Stimulated activated CD4-positive, alpha-beta T cell treated with anti-CD3 and anti-CD28 coated beads, Interleukin-12 subunit alpha, Interleukin-12 subunit beta, amount 100 ng/mL, for 24 hours (primary cell): ENCODE measurements around the gene FNIP2.
"Not testable (repeated sequence)": the region's sequence is repeated elsewhere in the genome, so short reads cannot be mapped to it uniquely, and the experiment has no call there.

Source experiments
- DNase-seq, 2 experiments: peaks; one replicate each; pipeline ENCODE4 v3.0.0-alpha.2; 2020; ENCODE audit warnings: low read depth in 2 of 2

The FNIP2 gene

DNA sequence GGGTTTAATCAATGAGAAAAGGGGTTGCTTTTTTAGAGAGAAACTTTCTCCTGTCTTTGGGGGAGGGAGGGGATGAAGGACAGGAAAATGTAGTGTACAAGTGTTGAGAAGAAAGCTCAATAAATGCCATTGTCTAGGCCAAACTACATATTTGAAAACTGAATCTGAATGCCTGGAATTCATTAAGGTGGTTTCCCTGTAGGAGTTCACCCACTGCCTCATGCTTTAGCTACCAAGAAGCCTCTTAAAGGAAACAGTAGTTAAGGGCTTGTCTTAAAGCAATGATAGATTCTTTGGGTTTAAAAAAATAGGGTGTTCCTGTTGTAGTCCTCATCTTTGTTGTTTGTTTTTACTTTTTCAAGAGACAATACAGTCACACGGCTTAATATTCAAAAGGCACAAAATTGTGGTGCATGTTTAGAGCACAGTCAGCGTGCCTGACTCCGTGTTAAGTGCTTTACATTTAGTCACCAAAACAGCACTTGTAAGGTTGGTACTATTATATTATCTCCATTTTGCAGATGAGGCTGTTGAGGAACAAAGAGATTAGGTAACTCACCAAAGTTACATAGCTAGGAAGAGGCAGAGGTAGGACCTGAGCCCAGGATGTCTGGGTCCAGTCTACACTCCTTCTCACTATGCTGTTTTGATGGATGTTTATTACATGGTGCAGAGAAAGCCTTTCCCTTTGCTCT is 46.0 kb downstream of the FNIP2 start:
- no peak for DNase-seq

DNA sequence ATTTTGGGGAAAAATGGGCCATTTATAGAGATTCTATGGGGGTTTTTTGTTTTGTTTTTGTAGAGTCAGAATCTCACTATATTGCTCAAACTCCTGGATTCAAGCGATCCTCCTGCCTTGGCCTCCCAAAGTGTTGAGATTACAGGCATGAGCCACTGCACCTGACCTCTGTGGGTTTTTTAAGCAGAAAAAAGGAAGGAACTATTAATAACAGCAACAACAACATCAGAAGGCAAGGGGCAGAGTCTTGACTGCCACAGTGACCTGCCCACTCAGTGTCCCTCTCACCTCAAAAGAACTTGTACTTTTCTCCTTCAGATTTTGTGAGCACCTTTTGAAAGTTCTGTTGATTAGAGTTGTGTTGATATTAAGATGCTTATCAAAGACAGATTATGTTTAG is 48.1 kb downstream of the FNIP2 start:
- DNase-seq = no peak

DNA sequence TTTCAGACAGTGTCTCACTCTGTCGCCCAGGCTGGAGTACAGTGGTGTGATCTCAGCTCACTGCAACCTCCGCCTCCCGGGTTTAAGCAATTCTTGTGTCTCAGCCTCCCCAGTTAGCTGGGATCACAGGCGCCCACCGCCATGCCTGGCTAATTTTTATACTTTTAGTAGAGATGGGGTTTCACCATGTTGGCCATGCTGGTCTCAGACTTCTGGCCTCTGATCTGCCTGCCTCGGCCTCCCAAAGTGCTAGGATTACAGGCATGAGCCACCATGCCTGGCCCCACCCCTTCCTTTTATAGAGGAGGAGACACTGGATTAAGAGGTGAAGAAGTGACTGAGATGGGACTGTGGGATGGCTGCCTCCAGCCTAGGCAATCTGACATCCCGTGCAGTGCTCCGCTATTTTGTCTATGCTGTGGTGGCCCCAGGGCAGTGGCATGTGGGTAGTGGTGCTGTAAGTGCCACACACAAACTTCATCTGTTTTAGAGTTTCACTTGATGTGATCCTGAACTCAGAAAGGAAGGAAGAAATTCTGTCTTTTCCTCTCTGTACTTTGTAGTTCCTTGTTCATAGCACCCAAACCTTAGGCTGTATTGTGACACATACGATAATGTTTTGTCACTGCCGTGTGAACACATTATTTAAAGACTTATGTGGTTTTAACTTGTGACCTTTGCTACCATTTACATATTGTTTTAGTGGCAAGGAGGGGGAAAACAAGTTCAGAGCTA is 48.9 kb downstream of the FNIP2 start:
- DNase-seq = no peak

DNA sequence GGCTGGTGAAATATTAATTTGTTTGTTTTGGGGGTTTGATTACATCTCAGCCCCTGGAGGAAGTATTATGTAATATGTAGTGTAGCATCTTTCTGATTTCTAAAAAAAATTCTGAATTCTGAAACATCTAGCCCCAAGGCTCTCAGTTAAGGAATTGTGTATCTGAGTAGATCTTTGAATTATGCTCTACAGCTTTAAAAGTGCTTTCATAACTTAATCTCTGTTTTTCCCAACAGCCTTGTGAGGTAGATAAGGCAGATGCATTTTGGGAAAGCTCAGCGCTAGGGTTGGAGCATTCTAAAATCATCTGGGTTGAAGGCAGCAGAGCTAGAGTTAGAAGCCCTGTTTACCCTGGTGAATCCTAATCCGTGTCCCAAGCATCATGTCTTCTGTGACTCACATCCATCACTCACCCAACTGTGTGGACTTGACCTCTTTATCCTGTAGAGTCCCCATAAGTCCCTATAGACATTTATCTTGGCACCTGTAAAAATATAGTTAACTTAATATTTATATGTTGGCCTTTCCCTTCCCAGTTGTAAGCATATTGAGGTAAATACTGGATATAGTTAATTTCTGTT is 49.8 kb downstream of the FNIP2 start:
- DNase-seq = no peak

DNA sequence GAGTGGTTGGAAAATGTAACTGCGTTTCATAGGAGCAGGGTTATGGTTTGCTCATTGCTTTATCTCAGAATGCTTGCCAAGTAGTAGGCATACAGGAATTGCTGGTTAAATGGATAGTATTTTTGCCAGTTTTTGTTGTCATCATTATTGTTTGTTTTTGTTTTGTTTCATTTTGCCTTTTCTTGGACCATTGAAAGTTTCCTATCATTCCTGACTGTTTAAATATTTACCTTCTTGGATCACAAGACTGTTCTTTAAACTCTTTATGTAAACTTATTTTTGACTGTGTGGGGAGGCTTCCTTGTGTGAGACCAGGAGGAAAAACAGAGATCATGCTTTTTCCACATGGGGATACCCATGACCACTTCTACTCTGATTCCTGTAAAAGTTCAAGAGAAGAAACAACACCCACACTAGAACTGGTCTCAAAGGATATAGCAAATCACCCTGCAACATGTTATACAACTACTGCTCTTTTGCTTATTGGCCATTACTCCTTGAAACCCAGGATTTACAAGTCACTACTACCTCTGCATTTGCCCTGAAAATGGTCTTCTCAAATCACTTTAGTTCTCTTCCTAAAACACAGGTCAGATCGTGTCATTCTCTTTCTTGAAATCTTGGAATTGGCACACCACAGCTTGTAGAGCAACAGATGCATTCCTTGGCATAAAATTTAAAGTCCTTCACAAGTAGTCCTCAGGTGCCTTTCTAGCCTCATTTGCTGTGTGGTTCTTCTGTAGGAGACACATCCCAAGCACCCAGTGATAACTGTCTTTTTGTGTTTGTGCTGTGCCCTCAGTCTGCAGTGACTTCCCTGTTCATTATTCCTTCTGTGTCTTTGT is 51.3 kb downstream of the FNIP2 start:
- DNase-seq = no peak

DNA sequence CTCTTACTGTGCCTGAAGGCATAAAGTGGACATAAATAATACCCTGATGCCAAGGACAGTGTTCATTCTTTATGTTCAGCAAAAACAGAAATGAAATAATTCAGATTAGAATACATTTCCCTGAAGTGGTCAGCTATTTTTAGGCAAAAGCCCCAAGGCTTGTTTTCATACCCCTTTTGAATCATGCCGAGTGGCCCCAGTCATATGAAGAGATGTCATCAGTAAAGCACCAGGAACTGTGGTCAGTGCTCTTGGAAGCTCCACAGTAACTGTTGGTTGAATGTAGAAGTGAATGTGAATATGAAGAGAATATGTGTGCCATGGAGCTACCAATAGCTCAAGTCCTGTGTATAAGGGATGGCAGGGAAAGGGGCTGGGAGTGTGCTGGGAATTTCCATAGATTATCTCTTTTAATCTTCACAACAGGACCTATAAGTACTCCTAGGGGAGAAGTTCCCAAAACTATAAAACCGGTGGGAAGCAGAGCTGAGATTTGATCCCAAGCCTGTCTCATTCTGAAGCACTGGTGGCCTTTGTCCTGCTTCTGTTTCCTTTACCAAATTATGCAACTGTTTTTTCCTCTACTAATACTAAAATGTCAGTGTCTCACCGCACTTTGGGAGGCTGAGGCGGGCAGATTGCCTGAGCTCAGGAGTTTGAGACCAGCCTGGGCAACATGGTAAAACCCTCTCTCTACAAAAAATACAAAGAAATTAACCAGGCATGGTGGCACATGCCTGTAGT is 52.6 kb downstream of the FNIP2 start:
- DNase-seq = no peak

DNA sequence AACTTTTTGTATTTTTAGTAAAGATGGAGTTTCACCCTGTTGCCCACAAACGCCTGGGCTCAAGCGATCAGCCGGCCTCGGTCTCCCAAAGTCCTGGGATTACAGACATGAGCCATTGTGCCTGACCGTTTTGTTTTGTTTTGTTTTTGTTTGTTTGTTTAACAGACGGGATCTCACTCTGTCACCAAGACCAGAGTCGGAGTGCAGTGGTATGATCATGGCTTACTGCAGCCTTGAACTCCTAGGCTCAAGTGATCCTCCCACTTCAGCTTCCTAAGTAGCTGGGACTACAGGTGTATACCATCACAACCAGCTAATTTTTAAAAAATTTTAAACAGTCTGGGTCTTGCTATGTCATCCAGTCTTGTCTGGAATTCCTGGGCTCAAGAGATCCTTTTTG is 53.5 kb downstream of the FNIP2 start:
- no peak for DNase-seq

DNA sequence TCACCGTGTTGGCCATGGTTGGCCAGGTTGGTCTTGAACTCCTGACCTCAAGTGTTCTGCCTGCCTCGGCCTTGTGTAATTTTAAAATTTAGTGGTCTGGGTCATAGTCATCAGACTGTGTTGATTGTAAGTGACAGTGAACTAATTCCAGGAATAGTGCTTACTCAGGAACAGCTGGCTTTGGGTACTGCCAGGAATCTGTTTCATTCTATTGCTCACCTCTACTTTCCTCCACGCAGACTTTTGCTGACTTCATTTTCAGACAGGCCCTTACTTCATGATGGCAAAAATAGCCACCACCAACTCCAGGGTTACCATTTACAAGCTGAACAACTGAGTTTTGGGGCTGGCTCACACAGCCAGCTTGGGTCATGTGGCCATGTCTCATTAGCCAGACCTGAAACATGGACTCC is 54.6 kb downstream of the FNIP2 start:
- no peak for DNase-seq

DNA sequence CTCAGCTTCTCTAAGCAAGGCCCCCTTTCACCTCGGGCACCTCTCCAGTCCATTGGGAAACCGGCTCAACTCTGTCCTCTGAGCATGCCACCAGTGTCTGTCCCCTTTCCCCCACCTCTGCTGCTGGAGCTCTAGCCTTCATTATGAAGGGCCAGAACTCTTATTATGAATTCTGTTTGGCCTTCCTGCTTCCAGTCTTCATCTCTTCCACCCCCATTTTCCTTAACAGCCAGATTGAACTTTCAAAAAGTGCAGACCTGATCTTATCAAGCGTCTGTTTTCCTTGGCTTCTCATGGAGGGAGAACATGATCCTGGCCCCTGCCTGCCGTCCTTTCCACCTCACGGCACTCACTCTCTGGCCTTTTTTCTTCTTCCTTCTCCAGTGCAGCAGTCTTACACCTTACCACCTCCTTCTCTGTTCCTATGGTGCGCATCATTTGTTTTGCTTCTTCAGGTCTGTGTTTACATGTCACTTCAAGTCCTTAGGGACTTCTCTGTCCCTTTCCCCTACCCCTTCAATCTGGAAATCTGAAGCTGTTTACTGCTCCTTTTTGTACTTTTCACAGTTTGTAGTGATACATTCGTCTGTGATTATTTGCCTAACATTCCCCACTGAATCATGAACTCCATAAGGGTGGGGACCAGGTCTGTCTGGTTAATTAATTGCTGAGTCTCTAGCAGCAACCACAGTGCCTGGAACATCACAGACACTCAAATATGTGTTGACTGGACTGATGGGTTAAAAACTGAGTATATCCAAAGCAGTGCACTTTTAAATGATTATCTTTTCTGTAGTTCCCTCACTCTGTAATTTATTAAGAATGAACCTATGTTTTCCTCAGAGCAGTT is 55.8 kb downstream of the FNIP2 start:
- no peak for DNase-seq

DNA sequence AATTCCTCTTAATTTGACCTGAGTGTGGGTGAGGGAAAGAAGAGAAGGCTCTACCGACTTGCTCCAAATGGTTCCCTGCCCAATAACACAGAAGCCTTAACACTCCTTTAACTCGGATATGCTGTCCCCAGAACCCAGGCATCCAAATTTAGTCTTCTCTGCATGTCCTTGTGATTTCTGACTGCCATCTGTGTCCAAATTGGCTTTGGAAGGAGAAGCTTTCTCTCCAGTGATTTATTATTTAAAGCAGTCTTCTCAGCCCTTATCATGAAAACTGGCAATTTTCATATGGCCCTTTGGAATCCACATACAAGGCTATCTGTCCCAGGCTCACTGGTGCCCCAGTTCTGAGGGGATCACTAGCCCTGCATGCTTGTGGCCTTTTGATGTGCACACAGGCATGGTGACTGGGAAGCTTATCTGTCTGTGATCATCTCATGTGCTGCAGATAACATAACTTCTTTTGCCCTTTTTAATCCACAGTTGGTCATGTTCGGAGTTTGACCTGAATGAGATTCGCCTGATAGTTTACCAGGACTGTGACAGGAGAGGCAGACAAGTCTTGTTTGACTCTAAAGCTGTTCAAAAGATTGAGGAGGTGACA is 56.7 kb downstream of the FNIP2 start:
- no peak for DNase-seq

DNA sequence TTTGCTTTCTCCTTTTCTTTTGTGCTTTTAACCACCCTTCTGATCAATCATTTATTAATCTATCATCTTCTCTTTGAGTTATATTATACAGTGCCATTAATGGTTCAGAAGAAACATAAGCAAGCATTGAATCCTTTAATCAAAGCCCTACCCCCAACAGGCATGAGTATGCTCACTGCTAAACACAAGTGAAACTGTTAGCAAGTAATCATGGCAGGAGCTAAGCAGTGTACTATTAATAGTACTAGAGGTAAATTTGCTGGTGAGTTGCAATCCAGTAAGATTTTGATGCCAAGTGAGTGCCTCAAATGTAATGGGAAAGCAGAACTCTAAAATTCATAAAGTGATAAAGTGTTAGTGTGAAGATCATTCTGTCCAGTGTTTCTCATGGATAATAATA is 57.2 kb downstream of the FNIP2 start:
- no peak for DNase-seq

DNA sequence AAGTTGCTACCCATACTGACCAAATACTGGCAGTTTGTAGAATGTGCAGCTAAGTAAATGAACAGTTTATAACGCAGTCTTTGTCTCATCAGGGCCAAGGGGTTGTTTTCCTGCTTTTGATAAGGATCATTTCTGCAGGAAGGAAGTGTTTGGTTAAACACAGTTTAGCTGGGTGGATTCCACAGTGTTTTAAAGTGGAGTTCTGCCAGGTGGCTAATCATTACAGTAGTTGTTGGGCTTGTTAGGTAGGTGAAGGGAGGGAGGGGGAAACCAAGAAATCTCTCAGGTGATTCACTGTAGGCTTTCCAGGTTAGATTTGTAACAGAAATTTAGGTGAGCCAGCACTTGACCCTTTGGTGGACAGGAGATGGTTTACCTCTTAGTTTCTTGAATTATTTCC is 58.1 kb downstream of the FNIP2 start:
- no peak for DNase-seq

DNA sequence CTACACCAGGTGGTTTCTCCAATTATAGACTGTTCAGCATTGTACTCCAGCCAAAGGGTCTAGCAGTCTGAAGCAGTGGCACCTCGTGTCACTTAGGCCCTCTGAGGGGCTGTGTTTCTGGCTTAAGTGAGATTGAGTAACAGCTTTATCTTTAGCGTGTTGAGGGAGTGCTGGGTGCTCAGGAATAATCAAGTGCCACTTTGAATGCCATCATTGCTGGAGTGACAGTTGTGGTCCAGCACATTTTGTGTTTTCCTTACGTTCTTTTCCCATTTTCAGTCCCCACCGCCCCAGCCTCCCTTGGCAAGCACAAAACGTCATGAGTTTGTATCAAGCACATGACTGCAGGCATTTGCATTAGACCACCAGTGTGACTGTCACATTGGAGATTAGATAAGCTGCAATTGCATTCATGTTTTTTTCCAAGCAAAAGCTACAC is 58.7 kb downstream of the FNIP2 start:
- no peak for DNase-seq

DNA sequence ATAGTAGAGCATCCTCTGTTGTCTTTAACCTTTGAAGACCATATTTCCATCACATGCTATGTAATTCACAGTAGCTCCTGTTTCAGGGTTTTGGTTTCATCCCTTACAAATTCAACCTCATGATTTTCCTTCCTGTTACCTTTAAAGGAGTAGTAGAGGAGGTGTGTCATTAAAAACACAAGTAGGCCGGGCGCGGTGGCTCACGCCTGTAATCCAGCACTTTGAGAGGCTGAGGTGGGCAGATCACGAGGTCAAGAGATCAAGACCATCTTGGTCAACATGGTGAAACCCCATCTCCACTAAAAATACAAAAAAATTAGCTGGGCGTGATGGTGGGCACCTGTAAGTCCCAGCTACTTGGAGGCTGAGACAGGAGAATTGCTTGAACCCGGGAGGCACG is 59.3 kb downstream of the FNIP2 start:
- DNase-seq = not testable (repeated sequence)

DNA sequence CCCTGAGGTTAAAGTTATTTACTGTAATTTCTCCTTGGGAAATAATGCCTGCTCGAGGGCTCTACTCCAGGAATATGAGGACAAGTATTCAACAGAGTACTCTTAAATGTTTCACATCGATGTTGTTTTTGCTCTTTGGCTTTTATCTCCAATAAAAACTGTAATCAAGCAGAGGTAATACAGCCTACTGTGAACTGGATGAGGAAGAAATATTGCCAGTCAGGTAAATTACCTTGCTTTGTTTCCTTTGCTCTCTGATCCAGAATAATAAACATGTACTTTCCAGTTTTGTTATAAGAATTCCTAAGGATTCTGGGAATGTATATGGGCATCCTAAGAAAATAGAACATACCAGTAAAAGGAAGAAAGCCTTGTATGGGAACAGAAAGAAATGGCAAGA is 60.4 kb downstream of the FNIP2 start:
- no peak for DNase-seq

DNA sequence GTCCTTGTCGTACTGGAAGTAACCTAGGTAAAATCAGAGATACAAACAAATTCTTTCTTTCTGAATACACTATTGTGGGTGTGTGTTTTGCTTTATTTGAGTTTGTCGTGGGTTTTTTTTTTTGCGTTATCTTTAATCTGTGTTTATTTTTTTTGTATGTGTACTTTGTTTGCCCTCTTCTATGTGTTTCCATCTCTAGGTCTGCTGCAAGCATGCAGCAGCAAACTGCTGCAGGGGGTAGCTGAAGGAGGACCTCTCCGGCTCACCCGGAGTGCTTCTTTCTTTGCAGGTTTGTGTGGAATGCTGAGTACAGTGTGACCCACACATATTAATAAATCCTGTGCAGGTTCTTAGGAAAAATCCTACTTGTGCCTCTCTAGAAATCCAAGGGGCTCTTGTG is 64.8 kb downstream of the FNIP2 start:
- DNase-seq = no peak

DNA sequence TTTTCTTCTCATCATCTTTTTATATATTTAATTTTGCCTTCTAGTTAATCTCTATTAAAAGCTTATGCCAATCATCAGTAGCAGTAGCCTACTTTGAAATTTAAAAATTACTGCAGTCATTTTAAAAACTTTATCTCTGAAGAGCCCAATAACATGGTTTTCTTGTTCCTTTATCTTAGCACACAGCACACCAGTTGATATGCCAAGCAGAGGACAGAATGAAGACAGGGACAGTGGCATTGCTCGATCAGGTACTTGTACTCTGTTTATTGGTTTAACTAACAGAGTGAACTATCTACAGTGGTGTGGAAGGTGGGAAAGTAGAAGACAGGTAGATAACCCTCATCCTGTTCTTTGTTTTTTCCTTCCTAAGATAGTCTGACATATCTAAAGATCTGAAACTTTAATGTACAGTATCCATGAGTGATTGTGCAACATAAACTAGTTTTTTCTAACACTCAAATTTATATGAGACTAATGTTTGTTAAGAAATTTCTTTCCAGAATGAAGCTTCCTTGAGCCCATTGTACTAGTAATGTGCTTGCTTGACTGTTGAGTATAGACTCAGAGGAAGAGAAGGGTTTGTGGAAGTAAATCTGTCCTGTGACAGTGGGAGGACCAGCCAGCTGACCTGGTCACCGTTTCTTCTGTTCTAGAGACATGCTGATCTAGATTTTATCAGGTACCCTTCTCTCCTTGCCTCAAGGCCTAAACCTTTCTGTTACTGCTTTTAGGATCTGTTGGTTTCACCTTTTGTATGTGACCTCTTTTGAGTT is 66.6 kb downstream of the FNIP2 start:
- DNase-seq = no peak

DNA sequence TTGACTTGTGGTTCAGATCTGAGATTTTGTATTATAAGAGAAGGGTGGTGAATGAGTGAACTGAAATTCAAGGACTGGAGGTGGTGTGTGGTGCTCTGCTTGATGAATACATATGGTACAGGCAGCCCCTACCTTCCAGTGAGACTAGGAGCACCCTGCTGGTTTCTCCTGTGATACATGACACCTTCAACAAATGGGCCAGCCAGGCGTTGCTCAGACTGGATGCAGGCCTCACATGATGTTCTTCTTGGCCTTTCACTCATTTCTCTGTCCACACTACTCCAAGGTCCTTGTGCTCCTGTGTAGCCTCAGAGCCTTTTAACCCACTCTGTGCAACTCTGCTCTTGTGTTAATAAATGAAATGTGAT is 67.2 kb downstream of the FNIP2 start:
- no peak for DNase-seq

DNA sequence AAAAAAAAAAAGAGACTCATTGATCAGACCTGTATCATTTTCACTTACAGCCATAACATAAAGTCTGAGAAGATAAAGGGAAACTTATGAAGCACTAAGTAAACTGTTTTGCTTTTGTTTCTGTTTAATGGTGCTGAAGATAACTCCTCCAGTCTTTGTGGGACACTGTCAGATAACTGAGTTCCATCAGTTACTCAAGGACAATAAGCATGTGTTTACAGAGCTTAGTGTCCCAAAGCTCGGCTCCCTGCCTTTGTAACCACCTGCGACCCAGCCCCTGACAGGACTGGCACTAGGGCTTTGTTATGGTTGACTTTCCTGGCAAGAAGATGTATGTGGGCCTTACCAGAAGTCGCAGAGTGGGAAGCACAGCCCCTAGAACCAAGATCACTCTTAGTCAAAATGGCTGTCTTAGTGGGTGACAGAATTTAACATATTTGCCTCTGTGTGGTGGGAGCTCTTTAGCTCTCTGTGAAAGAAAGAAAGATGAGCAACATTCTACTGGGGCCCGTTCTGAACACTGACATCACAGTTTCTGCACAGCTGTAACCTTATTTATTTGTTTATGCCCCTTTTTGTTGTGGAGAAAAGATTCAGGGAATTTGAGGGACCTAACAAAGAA is 68.1 kb downstream of the FNIP2 start:
- DNase-seq = no peak
